GM19324 (cell line): ENCODE data around the gene KCNC1.

Source experiments
- ATAC-seq: cut with Tn5 transposase; IDR thresholded peaks from one replicate; pipeline ENCODE4 v1.9.1; 2021; ENCODE audit warnings: mild to moderate bottlenecking, moderate library complexity; ENCODE audit not compliant: unreplicated experiment, low FRiP score

KCNC1 gene

DNA sequence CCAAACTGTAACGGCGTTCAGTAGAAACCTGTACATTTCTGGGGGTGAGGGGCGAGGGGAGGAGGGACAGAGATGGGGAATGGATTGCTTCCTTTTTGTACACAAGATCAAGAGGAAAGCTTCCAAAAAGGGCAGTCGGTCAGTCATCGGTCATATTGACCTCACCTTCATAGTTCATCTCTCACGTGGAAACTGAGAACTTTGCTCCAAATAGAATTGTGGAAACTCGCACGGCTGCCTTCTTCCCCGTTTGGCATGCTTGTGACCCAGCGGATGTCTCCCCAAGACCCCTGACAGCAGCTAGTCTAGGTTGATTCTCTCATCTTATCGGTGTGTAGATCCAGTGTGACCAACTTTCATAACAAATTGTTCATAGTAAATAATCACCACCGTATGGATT is 47.6 kb downstream of the KCNC1 start:
- ATAC-seq: no peak

GRCh38 chr11:17782603-17783337 is 48.2 kb downstream of the KCNC1 start:
- no peak for ATAC-seq

- ATAC-seq: no peak
Measured at GRCh38 chr11:17783878-17784277, 49.3 kb downstream of the KCNC1 start.

GRCh38 chr11:17786824-17787525 is 52.4 kb downstream of the KCNC1 start:
- no peak for ATAC-seq

DNA sequence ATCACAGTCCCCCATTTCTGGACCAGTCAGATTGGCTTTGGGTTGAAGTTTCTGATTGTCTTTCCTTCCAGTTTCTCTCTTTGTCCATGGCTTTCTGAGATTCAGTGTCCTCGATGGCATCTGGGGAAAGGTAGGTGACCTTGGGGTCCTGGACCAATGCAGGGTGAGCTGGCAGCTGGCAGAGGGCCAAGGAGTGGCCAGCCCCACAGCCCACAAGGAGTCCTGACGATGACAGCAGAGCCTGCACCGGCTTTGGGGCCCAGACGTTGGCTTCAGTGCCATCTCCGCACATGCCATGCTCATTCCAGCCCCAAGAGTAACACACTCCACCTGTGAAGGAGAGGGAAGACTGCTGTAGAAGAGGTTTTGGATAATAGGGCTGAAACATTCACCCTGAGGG is 53.5 kb downstream of the KCNC1 start:
- ATAC-seq: no peak

- ATAC-seq: no peak
Measured at GRCh38 chr11:17790453-17790852, 55.9 kb downstream of the KCNC1 start.

GRCh38 chr11:17791144-17791543 is 56.6 kb downstream of the KCNC1 start:
- no peak for ATAC-seq

DNA sequence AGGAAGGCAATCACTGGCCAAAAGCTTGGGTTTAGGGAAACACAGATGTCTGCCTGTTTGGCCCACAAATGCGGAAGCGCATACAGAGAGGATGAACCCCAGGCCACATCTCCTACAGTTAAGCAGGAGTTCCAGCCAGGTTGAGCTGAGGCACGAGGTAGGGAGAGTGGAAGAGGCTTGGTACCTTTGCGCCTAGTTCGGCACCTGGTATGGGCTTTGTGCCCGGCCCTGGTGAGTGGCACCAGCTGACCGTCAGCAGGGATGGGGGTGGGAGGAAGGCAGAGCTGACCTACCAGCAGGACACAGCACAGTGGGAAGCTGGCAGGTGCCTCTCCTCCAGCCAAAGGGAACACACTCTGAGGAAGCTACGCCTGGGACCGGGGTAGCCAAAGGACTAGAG is 57.6 kb downstream of the KCNC1 start:
- ATAC-seq: no peak

DNA sequence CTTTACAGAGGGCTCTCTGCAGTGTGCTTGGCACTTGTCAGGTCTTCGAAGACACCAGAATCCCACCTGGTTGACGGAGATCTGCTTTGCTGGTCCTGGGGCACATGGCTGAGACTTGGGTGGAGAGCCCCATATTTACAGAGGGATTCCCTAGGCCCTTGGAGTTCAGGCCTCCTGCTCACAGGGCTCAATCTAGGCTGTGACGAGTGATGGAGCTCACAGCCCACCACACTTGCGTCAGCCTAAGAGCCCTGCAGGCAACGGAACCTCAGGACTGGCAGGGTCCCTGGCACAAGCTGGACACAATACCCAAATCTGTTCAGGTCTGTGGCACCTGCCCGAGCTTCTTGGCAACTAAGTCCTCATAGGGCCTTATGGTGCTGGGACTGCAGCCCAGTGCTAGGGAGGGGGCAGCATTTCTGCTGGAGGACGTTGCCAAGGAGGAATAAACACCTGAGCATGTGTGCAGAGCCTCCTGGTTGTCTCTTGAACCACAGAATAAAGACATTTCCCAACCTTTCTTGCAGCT is 59.1 kb downstream of the KCNC1 start:
- ATAC-seq: no peak

GRCh38 chr11:17794981-17795380 is 60.4 kb downstream of the KCNC1 start:
- ATAC-seq: no peak

GRCh38 chr11:17796154-17796553 is 61.6 kb downstream of the KCNC1 start:
- ATAC-seq: no peak

GRCh38 chr11:17798253-17798652 is 63.7 kb downstream of the KCNC1 start:
- ATAC-seq: no peak

- no peak for ATAC-seq
Measured at GRCh38 chr11:17798716-17799115, 64.1 kb downstream of the KCNC1 start.

DNA sequence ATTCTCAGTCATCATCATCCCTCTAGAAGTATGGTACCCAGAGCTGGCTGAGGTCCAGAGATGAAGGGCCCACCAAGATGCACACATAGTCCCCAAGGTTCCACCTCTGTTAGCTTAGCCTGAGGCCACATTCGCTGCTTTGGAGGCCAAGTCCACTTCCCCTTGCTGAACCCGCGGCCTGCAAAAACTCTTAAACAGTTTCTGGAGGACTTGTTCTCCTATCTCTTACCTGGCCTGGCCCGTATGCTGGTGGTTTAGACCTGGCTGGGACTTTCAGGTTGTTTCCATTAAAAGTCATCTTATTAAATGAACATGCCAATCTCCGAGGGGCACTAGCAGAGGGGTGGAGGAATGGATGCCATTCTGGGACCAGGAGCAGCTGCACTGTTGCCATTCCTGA is 64.6 kb downstream of the KCNC1 start:
- no peak for ATAC-seq

DNA sequence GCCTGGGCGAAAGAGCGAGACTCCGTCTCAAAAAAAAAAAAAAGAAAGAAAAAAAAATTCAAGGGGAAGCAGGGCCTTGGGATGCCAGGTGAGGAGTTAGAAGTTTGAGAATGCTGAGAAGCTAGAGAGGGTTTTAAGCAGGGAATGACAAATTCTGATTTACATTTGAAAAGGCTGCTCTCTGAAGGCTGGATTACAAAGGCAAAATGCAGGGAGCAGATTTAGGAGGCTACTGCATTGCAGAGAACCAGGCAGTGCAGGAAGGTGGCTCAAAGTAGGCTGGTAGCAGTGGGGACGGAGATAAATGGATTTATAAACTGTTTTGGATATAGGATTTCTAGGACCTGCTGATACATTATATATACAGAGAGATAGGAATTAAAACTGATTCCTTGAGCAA is 66.6 kb downstream of the KCNC1 start:
- no peak for ATAC-seq

GRCh38 chr11:17802491-17802890 is 67.9 kb downstream of the KCNC1 start:
- no peak for ATAC-seq

DNA sequence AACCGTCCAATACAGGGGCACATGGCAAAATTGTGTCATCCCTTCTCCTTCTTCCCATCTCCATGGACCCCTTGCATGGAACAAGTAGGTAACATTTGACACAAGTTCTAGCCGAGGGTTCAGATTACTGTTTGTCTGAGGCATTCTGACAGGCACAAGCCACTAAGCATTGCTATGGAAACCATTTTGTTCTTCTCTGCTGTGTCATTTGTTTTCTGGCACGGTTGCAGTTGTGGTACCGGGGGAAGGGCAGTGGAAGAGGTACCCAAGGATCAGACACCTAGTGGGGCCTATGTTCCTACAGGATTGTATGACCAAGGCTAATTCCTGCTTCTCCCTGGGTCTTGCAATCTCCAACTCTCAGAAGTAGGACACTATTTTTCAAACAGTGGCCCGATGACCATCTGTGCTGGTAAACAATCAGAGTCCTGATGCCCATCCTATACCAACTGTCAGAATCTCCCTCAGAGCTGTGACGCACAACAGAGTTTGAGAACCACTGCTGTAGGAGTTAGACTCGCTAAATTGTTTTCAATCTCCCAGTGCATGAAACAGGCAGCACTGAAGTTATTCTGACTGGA is 69.3 kb downstream of the KCNC1 start:
- ATAC-seq: no peak

DNA sequence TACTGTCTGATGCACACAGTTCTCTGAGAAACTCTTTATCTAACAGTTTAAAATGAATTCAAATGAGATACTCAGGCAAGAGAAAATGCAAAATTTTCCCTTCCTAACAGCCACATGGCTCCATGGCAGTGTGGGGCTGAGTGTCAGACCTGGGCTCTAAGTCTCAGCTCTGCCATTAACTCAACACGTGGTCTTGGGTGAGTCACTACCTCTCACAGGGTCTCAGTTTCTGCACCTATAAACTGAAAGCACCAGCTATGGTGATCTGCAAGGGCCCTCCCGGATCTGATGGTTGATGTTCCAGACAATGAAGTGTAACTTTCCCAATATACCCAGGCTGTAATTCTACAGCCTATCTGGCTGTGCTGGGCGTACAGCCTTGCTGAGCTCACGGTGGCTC is 70.5 kb downstream of the KCNC1 start:
- ATAC-seq: no peak

DNA sequence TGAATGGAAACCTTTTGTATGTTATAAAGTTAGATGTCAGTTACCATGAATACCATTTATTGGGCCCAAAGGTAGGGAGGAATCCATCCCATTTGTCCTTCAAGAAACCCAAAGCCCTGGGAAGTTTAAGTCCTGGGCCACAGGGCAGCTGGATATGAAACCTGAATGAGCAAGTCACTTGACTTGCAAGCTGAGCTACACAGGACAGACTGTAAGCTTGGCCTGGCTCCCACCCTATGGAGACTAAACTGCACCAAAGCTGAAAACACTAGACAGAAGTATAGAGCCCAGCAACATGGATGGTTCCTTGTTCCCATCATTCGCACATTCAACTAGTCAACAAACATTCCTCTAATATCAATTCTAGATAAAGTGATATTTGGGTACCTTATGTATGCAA is 71.3 kb downstream of the KCNC1 start:
- ATAC-seq: no peak

DNA sequence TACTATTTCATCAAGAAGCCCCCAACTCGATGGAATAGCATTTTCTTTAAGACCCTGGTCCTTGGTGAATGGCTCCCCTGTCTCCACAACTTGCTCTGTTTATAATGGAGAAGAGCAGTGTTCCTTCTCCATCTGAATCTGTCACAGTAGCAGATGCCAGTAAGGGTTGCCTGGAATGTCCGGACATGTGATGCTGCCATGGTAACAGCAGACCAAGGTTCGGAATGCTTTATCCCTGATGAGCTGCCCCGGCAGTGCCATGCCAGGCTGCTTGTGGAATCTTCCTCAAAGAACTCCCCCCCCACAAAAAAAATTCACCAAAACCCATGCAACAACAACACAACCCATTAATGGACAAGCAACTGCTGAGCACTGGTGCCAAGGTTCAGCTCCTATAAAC is 72.5 kb downstream of the KCNC1 start:
- no peak for ATAC-seq

GRCh38 chr11:17810041-17810440 is 75.5 kb downstream of the KCNC1 start:
- no peak for ATAC-seq

DNA sequence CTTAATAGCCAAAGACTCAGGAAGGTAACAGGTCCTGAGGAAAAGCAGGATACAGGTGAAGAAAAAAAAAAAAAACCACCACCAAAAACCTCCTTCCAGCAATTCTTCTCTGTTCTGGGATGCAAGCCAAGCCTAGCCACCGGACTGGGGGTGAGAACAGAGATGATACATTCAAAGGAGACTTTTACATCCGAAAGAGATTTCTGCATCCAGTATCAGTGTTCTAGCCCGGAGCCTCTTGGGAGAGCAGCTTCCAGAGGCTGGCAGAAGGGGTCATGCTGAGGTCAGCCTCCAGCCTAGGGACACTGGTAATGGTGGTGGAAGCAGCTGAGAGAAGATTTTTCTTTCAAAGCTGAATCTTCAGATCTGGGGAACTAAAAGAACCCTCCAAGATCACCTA is 76.2 kb downstream of the KCNC1 start:
- no peak for ATAC-seq
